Tibial nerve (tissue), 3 donors: Measurements from ENCODE around the gene GSTK1.

Source experiments
- CTCF ChIP-seq, 5 experiments: fragments of 200-600 bp in 3 of 5; fragments of 450-650 bp in 2 of 5; sonication (generic) in 3 of 5; IDR thresholded peaks; one replicate each; pipeline ENCODE4 v1.5.1; 2016 to 2019; ENCODE audit warnings: antibody characterized with exemption in 5 of 5, mild to moderate bottlenecking in 3 of 5, moderate library complexity in 2 of 5
- POLR2A ChIP-seq, 2 donors: fragments of 450-650 bp; IDR thresholded peaks; one replicate each; pipeline ENCODE4 v1.6.1; 2017; ENCODE audit warnings: antibody characterized with exemption in 2 of 2, mild to moderate bottlenecking in 2 of 2, moderate library complexity in 2 of 2

- TF ChIP-seq CTCF (IDR thresholded peaks at IDR 0.05) (no peak), POLR2A (IDR thresholded peaks at IDR 0.05) (no peak)
Measured at GRCh38 chr7:143223784-143224183, 39.5 kb upstream of the GSTK1 start.
